PFSK-1 (cell line): ENCODE results near the gene SSNA1.

ENCODE experiments used
- FOXP2 ChIP-seq: optimal IDR thresholded peaks from 2 replicates; pipeline ENCODE3; 2011; ENCODE audit warnings: borderline replicate concordance, control low read depth, inconsistent platforms; ENCODE audit not compliant: insufficient read depth; ENCODE audit errors: extremely low read length, extremely low read depth
- REST ChIP-seq, 2 experiments: IDR thresholded peaks; 2 replicates each; pipeline versions ENCODE4 v1.6.1 to v1.8.0; 2011 to 2012; ENCODE audit warnings: low read depth in 2 of 2, low read length in 2 of 2, control low read depth in 1 of 2, inconsistent platforms in 1 of 2, mild to moderate bottlenecking in 1 of 2, moderate library complexity in 1 of 2; ENCODE audit not compliant: insufficient read depth in 1 of 2
- SIN3A ChIP-seq: IDR thresholded peaks from 2 replicates; pipeline ENCODE4 v1.6.1; 2012; ENCODE audit warnings: mild to moderate bottlenecking, low read length, moderate library complexity, borderline replicate concordance; ENCODE audit not compliant: insufficient read depth
- TAF1 ChIP-seq: IDR thresholded peaks from 2 replicates; pipeline ENCODE4 v1.6.1; 2012; ENCODE audit warnings: low read length, control low read depth, borderline replicate concordance; ENCODE audit not compliant: insufficient read depth

- TF ChIP-seq FOXP2 = no peak
- no peak; the same call in 1 of the 2 replicates for TF ChIP-seq SIN3A
- peak; percentile 26; the same call in 1 of the 2 replicates for TF ChIP-seq TAF1
- TF ChIP-seq REST (IDR thresholded peaks at IDR 0.05; ENCODE audit: insufficient read depth in 1 of 2, low read depth in 2 of 2, low read length in 2 of 2) = peak in 1 of 2 experiments; percentile 51; a peak in 1 of 4 replicates
Observed at GRCh38 chr9:137188490-137189296, at the start of gene SSNA1, which contains the start of gene ANAPC2.
